Astrocyte (in vitro differentiated cells and primary cell): ENCODE results near the gene SYCP1.

ENCODE experiments used
- CTCF ChIP-seq: IDR thresholded peaks from 2 replicates; pipeline ENCODE4 v1.5.1; 2011; ENCODE audit warnings: low read depth, mild to moderate bottlenecking, inconsistent platforms, low read length, moderate library complexity; ENCODE audit not compliant: insufficient read depth
- EZH2 ChIP-seq: IDR thresholded peaks from 2 replicates; pipeline ENCODE4 v1.6.1; 2012; ENCODE audit warnings: mild to moderate bottlenecking, low read length, inconsistent platforms; ENCODE audit not compliant: insufficient read depth

GRCh38 chr1:114988095-114988494 lies 133.4 kb downstream of the SYCP1 start:
- no peak for TF ChIP-seq CTCF
- TF ChIP-seq EZH2, result no peak
